Neural progenitor cell (in vitro differentiated cells): Measurements from ENCODE around the gene MYL5.
"Not testable (repeated sequence)": the region's sequence is repeated elsewhere in the genome, so short reads cannot be mapped to it uniquely, and the experiment has no call there.

ENCODE experiments used
- CTCF ChIP-seq: fragments of 200-600 bp; sonication (generic); IDR thresholded peaks from 2 replicates; pipeline ENCODE4 v1.5.1; 2017; ENCODE audit warnings: antibody characterized with exemption, mild to moderate bottlenecking
- EZH2 ChIP-seq: fragments of 200-600 bp; sonication (generic); IDR thresholded peaks from 2 replicates; pipeline ENCODE4 v1.6.1; 2017; ENCODE audit warnings: antibody characterized with exemption, mild to moderate bottlenecking, moderate library complexity
- EZH2phosphoT487 ChIP-seq: fragments of 200-600 bp; sonication (generic); IDR thresholded peaks from 2 replicates; pipeline ENCODE4 v1.6.1; 2017; ENCODE audit warnings: antibody characterized with exemption

- TF ChIP-seq CTCF, EZH2, EZH2phosphoT487: not testable (repeated sequence)
These were observed 39.1 kb upstream of the MYL5 start for GRCh38 chr4:635066-635835.
